OCI-LY7 (cell line): ENCODE data around the gene CDC25B. TPM values are rescaled to one million over a fixed set of nuclear protein-coding genes. Genes with fewer than 3 reads are reported as not detected.

Experiments used
- BruUV-seq: library from RNA; stranded (reverse); fragments of 400-500 nt; replicated peaks from 2 replicates; lab custom pipeline; 2021; lab: Mats Ljungman, UMichigan
- CTCF ChIA-PET: fragments of 300-600 bp; sonication (Branson Sonifier 250); formaldehyde crosslinking; loops from one replicate; lab custom pipeline; 2022; ENCODE audit warnings: antibody characterized with exemption; ENCODE audit not compliant: unreplicated experiment; lab: Charles Lee
- POLR2A ChIA-PET: fragments of 300-600 bp; sonication (Branson Sonifier 250); formaldehyde crosslinking; loops from one replicate; lab custom pipeline; 2022; ENCODE audit warnings: antibody characterized with exemption; lab: Charles Lee
- DNase-seq: peaks from one replicate; pipeline ENCODE4 v3.0.0-alpha.2; 2015; ENCODE audit warnings: low spot score
- H2AFZ ChIP-seq: fragments of 200-600 bp; sonication (generic), shearing (Covaris generic); 2 replicates; pipeline ENCODE4 v1.6.1; 2014; ENCODE audit warnings: mild to moderate bottlenecking, antibody characterized with exemption, low read length, moderate library complexity
- H3K27ac ChIP-seq: fragments of 200-600 bp; sonication (generic); 2 replicates; pipeline ENCODE4 v1.5.1; 2014; ENCODE audit warnings: mixed run types, low read depth, mild to moderate bottlenecking, moderate library complexity, low read length, inconsistent platforms; ENCODE audit not compliant: poor library complexity, severe bottlenecking
- H3K36me3 ChIP-seq: fragments of 200-600 bp; sonication (generic); 2 replicates; pipeline ENCODE4 v1.6.1; 2014; ENCODE audit warnings: mild to moderate bottlenecking, antibody characterized with exemption, low read length, moderate library complexity, mixed read lengths; ENCODE audit not compliant: insufficient read depth
- H3K4me1 ChIP-seq: fragments of 200-600 bp; sonication (generic); 2 replicates; pipeline ENCODE4 v1.5.1; 2014; ENCODE audit warnings: mild to moderate bottlenecking, low read length; ENCODE audit not compliant: insufficient read depth, poor library complexity, severe bottlenecking
- H3K4me2 ChIP-seq: fragments of 200-600 bp; sonication (generic); 2 replicates; pipeline ENCODE4 v1.6.1; 2014; ENCODE audit warnings: mild to moderate bottlenecking, low read length
- H3K4me3 ChIP-seq: fragments of 200-600 bp; sonication (generic); 2 replicates; pipeline ENCODE4 v1.5.1; 2014; ENCODE audit warnings: mild to moderate bottlenecking, low read depth, low read length; ENCODE audit not compliant: poor library complexity, severe bottlenecking
- H3K79me2 ChIP-seq: fragments of 200-600 bp; sonication (generic); 2 replicates; pipeline ENCODE4 v1.6.1; 2016; ENCODE audit warnings: low read depth, mild to moderate bottlenecking, low read length, moderate library complexity, mixed read lengths; ENCODE audit not compliant: insufficient read depth
- H3K9me2 ChIP-seq: fragments of 200-600 bp; sonication (generic); 2 replicates; pipeline ENCODE4 v1.6.1; 2016; ENCODE audit warnings: mild to moderate bottlenecking, low read length, mixed read lengths; ENCODE audit not compliant: insufficient read depth
- H3K9me3 ChIP-seq: fragments of 200-600 bp; sonication (generic); 2 replicates; pipeline ENCODE4 v1.6.1; 2014; ENCODE audit warnings: mild to moderate bottlenecking, mixed run types, low read length, mixed read lengths
- H4K20me1 ChIP-seq: fragments of 200-600 bp; sonication (generic); 2 replicates; pipeline ENCODE4 v1.6.1; 2014; ENCODE audit warnings: mild to moderate bottlenecking, antibody characterized with exemption, low read length, moderate library complexity, mixed read lengths; ENCODE audit not compliant: insufficient read depth
- CTCF ChIP-seq: fragments of 200-600 bp; sonication (generic); conservative IDR thresholded peaks from 2 replicates; pipeline ENCODE4 v1.5.1; 2014; ENCODE audit warnings: mild to moderate bottlenecking, antibody characterized with exemption, low read length, moderate library complexity, mixed read lengths
- EZH2phosphoT487 ChIP-seq: fragments of 200-600 bp; sonication (generic); IDR thresholded peaks from 2 replicates; pipeline ENCODE4 v1.6.1; 2018; ENCODE audit warnings: low read depth, borderline replicate concordance, mild to moderate bottlenecking, mixed run types, antibody characterized with exemption, low read length, moderate library complexity, mixed read lengths
- intact Hi-C: fragments of 100-400 bp; cut with micrococcal nuclease; formaldehyde crosslinking; loops from one replicate; pipeline ENCODE4 v1.10.0; 2022; ENCODE audit not compliant: unreplicated experiment
- total RNA-seq, 2 experiments: library from RNA; depleted of rRNA in 1 of 2; stranded (reverse); fragments of >200 nt in 1 of 2; shearing (Covaris generic) in 1 of 2; gene quantifications; 2 replicates each; pipeline ENCODE4 v1.2.3, GENCODE V29; 2014 to 2022

CDC25B gene
- total RNA-seq, 2 experiments from 2014 or later = 89.2 to 119 TPM

GRCh38 chr20:3767110-3767426 lies 29.0 kb upstream of the CDC25B start:
- H3K9me2 ChIP-seq = no peaks in the 10 kb centered on the region
- peak overlapping the region; percentile 97 for H3K4me2 ChIP-seq
- intact Hi-C loops = loop anchor here (5.0 kb wide), 1 partner anchor 205 kb away; no protein-coding TSS in a partner anchor
- H3K4me1 ChIP-seq = peaks cover 25% of the 10 kb centered on the region
- ChIA-PET CTCF (interaction anchor here (0.7 to 2.5 kb wide), 3 partner anchors 51 to 64 kb away, joined by 3 to 16 read pairs (median 3); no protein-coding TSS in a partner anchor), POLR2A (interaction anchor here (0.8 to 2.1 kb wide), 8 partner anchors 8 to 305 kb away, joined by 3 to 11 read pairs (median 4); partner anchors contain the start of genes AP5S1 and SPEF1)
- no peaks in the 10 kb centered on the region for H3K9me3 ChIP-seq
- H3K27ac ChIP-seq = no peak overlapping the region
- 0 out of 2 replicates have a peak, but pooled peaks cover under 1% of the 10 kb centered on the region for H3K36me3 ChIP-seq
- H3K79me2 ChIP-seq = peaks cover 9% of the 10 kb centered on the region; the same call in 1 of the 2 replicates
- H2AFZ ChIP-seq = peak overlapping the region; percentile 68; the same call in 1 of the 2 replicates
- TF ChIP-seq CTCF = no peak
- no peak for TF ChIP-seq EZH2phosphoT487
- H4K20me1 ChIP-seq = no peaks in the 10 kb centered on the region
- BruUV-seq = TSS peak; percentile 54
- peak; percentile 26 for DNase-seq
- H3K4me3 ChIP-seq = peak overlapping the region; percentile 84

GRCh38 chr20:3767427-3768341 lies 28.4 kb upstream of the CDC25B start, which contains the start of gene ADISSP:
Gene ADISSP (minus strand): TSS chr20:3767753. CDS start chr20:3760100, 7,653 bp downstream.
- intact Hi-C loops = loop anchor here (1.0 to 5.0 kb wide), 4 partner anchors 47 to 205 kb away; no protein-coding TSS in a partner anchor
- H2AFZ ChIP-seq = peak within 1 kb of the TSS; percentile 68; the same call in 1 of the 2 replicates
- H3K4me1 ChIP-seq = peaks cover 25% of the 10 kb centered on the region
- CTCF ChIA-PET = interaction anchor here (0.6 to 2.5 kb wide), 5 partner anchors 13 to 57 kb away, joined by 3 to 16 read pairs (median 3); no protein-coding TSS in a partner anchor
- BruUV-seq = no TSS peak
- H3K79me2 ChIP-seq = peaks cover 9% of the 10 kb centered on the region; the same call in 1 of the 2 replicates
- no peaks in the 10 kb centered on the region for H3K9me2 ChIP-seq
- peak within 1 kb of the TSS; percentile 66 for H3K27ac ChIP-seq
- POLR2A ChIA-PET = interaction anchor here (0.6 to 2.1 kb wide), 12 partner anchors 8 to 304 kb away, joined by 3 to 11 read pairs (median 4); partner anchors contain the start of genes AP5S1 and SPEF1
- no peaks in the 10 kb centered on the region for H3K9me3 ChIP-seq
- TF ChIP-seq CTCF (no peak), EZH2phosphoT487 (no peak)
- no peaks in the 10 kb centered on the region for H3K36me3 ChIP-seq
- H4K20me1 ChIP-seq = no peaks in the 10 kb centered on the region
- peak; percentile 99 for DNase-seq
- peak within 1 kb of the TSS; percentile 97 for H3K4me2 ChIP-seq
- H3K4me3 ChIP-seq = peak within 1 kb of the TSS; percentile 84
